GM10248 (cell line): ENCODE data around the gene ZNRF3.

Experiments used
- CTCF ChIA-PET: fragments of 300-600 bp; sonication (Branson Sonifier 250); formaldehyde crosslinking; extraction: SDS; loops from one replicate; lab custom pipeline; 2021; ENCODE audit warnings: antibody characterized with exemption; lab: Yijun Ruan, JAX
- POLR2A ChIA-PET: fragments of 350-650 bp; sonication (Branson Sonifier 250); formaldehyde crosslinking; extraction: SDS; loops from one replicate; lab custom pipeline; 2020; ENCODE audit warnings: antibody characterized with exemption; lab: Yijun Ruan, JAX
- DNase-seq: peaks from one replicate; pipeline ENCODE4 v3.0.0; 2012; ENCODE audit errors: extremely low spot score
- TF ChIP-seq, protein P1 (sequence below): IDR thresholded peaks from 2 replicates; pipeline ENCODE4 v1.5.1; 2012; ENCODE audit warnings: mild to moderate bottlenecking, low read depth; ENCODE audit errors: extremely low read depth, missing control alignments, control extremely low read depth

ZNRF3 gene

DNA sequence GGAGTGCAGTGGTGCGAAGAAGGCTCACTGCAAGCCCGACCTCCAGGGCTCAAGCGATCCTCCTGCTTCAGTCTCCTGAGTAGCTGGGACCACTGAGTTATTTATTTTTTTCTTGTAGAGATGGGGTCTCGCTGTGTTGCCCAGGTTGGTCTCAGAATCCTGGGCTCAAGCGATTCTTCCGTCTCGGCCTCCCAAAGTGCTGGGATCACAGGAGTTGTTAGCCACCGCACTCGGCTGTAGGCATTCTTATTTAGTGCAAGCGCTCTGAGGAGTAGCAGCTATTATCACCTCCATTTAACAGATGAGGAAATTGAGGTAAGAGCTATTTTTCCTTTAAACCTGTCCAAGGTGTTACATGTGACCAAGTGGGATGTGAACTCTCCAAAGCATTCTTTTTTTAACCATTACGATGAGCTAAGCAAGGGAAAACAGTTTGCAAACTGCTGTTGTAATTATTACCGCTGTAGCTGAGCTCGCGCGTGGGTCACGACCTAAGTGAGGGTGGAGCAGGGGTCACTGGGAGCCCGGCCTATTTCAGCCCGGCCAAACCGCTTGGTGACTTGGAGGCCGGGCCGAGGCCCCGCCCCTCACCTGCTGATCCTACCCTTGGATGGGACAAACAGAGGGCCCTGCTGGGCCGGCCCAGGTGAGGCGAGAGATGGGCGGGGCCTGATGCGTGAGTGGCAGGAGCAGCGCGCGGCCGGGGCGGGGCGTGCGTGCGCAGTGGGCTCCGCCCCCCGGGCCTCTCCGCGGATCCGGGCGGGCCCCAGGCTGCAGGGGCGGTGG is 189.0 kb downstream of the ZNRF3 start:
- POLR2A ChIA-PET: no interaction called here
- peak; percentile 96 for DNase-seq
- TF ChIP-seq, protein P1, sequence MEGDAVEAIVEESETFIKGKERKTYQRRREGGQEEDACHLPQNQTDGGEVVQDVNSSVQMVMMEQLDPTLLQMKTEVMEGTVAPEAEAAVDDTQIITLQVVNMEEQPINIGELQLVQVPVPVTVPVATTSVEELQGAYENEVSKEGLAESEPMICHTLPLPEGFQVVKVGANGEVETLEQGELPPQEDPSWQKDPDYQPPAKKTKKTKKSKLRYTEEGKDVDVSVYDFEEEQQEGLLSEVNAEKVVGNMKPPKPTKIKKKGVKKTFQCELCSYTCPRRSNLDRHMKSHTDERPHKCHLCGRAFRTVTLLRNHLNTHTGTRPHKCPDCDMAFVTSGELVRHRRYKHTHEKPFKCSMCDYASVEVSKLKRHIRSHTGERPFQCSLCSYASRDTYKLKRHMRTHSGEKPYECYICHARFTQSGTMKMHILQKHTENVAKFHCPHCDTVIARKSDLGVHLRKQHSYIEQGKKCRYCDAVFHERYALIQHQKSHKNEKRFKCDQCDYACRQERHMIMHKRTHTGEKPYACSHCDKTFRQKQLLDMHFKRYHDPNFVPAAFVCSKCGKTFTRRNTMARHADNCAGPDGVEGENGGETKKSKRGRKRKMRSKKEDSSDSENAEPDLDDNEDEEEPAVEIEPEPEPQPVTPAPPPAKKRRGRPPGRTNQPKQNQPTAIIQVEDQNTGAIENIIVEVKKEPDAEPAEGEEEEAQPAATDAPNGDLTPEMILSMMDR: no peak
- CTCF ChIA-PET: interaction anchor here (1.0 to 1.2 kb wide), 2 partner anchors 32 to 174 kb away, joined by 3 read pairs; no protein-coding TSS in a partner anchor

DNA sequence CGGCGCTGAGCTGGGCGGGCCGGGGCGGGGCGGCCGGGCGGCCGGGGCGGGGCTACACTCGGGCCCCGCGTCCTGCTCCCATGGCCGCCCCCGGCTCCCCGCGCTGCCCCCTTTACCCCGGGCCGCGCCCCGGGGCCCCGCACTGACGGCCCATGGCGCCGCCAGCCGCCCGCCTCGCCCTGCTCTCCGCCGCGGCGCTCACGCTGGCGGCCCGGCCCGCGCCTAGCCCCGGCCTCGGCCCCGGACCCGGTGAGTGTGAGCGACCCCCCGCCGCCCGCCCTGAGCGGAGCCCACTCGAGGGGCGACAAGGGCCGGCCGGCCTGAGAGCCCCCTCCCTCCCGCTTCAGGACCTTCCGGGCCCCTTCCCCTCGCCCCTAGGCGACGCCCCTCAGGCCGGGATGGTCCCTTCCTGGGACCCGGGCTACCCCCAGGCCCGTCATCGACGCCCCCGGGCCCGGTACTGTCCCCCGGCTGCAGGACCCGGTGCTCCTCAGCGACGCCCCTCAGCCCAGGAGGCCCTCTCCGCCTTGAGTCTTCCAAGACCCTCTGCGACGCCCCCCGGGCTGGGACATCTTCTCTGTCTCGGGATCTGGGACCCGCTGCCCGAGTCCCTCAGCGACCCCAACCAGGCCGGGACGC is 189.7 kb downstream of the ZNRF3 start, which contains the start of gene KREMEN1:
Gene KREMEN1 (plus strand): TSS at position 57 of the 639 bp plus-strand sequence. CDS start 96 bp downstream, at position 153.
- TF ChIP-seq, protein P1: no peak
- no peak for DNase-seq
- CTCF ChIA-PET: interaction anchor here (1.0 to 1.2 kb wide), 2 partner anchors 33 to 173 kb away, joined by 3 read pairs; no protein-coding TSS in a partner anchor
- POLR2A ChIA-PET: no interaction called here

DNA sequence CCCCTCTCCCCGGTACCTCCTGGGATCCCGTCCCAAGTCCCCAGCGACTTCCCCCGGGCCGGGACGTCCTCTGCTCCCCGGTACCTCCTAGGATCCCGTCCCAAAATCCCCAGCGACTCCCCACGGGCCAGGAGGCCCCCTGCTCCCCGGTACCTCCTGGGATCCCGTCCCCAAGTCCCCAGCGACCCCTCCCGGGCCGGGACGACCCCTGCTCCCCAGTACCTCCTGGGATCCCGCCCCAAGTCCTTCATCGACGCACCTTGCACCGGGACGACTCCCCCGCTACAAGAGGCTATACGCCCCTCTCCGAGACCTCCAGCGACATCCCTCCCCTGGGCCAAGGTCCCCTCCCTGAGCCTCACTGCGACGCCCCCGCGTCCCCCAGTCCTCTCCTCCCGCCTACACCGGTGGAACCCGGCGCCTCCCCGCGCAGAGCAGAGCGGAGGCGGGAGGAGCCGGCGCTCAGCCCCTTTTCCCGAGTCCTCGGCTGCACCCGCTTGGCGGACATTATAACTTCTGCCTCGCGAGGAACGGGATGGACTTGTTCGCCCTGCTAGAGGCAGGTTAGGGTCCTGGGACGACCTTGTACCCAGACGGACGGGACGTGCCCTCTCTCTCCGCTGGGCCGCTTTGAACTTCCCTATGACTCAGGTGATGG is 190.4 kb downstream of the ZNRF3 start:
- ChIA-PET CTCF (interaction anchor here (1.4 to 2.0 kb wide), 3 partner anchors 9 to 33 kb away, joined by 3 to 11 read pairs (median 3); no protein-coding TSS in a partner anchor), POLR2A (no interaction called here)
- no peak for DNase-seq
- TF ChIP-seq, protein P1: no peak

DNA sequence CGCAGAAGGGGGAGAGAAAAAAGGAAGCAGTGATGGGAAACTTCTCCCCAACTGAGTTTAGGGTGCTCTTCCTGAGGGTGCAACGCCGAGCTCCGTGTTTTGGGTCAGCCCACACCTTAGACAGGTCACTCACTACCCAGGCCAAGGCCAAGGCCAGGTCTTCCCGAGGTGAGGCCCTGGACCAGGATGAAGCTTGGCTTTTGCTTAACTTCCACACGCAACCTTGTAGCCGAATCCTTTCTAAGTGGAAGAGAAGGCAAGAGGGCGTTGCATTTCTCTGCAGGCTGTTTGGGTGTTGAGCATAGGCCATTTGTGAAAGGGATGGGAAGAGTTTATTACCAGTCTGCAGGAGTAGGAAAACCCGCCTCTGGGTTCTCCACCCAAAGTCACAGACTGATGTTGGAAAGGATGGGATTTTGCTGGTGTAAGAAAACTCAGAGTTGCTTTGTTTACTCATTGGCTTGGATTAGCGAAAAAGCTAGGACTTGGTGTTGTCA is 191.0 kb downstream of the ZNRF3 start:
- TF ChIP-seq, protein P1: no peak
- no peak for DNase-seq
- ChIA-PET POLR2A (no interaction called here), CTCF (interaction anchor here (1.4 to 2.0 kb wide), 3 partner anchors 8 to 34 kb away, joined by 3 to 11 read pairs (median 3); no protein-coding TSS in a partner anchor)

DNA sequence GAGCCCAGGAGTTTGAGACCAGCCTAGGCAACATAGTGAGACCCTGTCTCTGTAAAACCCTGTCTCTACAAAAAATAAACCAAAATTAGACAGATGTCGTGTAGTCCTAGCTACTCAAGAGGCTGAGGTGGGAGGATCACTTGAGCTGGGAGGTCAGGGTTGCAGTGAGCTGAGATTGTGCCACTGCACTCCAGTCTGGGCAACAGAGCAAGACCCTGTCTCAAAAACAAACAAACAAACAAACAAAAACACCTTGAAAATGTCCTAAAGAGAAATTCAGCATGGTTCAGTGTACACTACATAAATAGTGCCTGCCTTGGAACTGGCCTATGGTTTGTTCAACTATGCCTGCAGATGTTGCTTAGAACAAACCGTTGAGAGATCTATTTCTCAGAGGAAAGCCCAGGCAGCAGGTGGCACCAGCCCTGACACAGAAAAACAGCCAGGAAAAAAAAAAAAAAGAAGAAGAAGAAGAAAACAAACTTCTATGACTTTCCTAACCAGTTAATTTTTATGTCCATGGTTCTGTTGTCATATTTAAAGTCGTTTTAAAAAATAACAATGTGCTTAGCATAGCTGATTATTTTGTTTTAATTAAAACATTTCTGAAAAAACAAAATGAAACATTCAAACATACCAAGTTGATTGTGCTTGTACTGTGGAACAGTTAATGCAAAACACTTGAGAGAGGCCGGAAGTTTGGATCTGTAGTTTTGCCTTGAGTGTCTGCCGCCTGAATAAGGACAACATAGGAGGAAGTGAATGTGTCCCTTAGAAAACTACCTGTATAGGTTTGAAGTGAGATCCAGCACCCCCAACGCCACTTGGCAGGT is 194.9 kb downstream of the ZNRF3 start:
- ChIA-PET POLR2A (no interaction called here), CTCF (interaction anchor here (1.2 to 1.7 kb wide), 2 partner anchors 37 to 223 kb away, joined by 4 to 5 read pairs; no protein-coding TSS in a partner anchor)
- no peak for DNase-seq
- TF ChIP-seq, protein P1: no peak
